ENCODE measurements around the gene GHRHR.
A peak's percentile ranks its signal among the peaks of the same experiment; 100 is the strongest.

GHRHR gene

DNA sequence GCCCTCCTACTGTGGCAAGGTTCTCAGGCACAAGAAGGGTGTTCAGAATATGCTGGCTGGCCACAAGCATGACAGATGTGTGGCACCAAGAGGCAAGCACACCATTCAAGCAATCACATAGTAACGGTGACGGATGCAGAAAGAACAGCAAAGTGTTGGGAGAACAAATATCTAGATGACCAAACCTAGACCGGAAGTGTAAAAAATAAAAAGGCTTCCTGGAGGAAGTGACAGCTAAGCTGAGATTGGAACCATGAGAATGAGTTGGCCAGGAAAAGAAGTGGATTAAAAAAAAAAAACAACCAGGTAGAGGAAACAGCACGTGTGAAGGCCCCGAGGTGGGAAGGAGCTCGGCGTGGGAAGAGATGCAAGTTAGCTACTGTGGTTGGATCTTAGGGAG, 22.0 kb downstream of the GHRHR start:
- DNase-seq (ENCODE audit: low spot score) = no peak

DNA sequence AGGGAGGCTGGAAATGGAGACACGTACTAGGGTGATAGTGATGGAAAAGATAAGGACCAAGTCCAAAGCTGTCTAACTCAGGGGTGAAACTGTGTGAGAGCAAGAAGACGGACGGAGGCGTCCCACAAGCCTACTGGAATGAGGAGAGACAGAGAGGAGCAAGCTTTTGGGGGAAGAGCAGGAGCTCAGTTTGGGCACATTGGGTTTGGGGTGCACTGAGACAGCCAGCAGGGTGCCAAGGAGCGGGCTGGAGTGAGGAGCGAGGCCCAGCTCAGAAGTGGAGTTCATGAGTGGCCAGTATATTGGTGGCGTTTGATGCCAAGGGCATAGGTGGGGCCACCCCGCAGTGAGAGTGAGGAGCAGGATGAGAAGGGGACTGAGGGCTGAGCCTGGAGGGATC, 22.6 kb downstream of the GHRHR start:
- no peak for DNase-seq (ENCODE audit: low spot score)

DNA sequence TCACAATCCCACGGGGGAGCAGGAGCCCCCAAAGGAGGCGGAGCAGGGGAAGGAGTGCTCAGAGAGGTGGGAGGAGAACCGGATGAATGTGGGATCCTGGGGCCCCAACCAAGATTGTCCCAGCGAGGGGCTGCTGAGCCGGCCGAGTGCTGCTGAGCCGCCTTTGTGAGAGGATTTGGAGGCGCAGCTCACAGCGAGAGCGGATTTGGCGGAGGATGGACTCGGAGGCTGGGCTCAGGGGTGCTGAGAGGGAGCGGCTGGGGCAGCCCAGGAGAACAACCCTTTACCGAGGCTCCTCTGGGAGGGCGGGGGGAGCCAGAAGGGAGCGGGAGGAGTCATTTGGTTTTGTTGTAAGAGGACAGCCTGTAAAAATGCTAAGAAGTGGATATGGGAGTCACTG, 23.0 kb downstream of the GHRHR start:
- no peak for DNase-seq (ENCODE audit: low spot score)

DNA sequence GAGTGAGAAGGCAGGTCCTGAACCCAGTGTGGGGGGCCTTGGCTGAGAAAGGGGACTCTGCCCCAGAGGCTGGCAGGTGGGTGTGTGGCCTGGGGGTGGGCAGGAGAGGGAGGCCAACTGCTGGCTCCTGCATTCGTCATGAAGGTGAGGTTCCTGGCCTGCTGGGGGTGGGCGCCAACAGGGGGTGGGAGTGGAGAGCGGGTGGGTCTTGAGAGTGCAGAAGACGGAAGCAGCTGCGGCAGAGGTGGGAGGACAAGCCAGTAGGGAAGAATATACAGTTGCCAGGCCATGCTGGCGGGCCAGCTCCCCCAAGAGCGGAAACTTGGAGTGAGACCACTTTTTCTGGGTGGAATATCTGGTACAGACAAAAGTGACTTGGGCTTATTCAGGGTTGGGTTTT, 23.4 kb downstream of the GHRHR start:
- DNase-seq (ENCODE audit: low spot score) = no peak

DNA sequence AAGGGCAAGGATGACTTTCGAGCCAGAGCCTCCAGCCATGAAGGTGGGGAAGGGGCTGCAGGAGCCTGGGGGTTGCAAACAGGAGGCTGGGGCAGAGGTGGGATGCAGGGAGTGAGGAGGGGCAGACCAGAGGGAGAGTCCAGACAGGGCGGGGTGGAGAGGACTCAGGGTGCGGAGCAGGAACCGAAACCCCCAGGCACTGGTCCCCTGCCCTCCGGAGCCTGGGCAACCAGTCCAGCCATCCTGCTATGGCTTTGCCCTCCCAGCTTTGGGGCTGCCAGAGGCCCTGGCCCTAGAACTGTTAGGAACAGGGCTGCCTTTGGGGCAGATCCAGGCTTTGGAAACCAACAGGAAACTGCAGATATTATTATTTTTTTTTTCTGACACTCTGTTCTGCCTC, 24.2 kb downstream of the GHRHR start:
- no peak for DNase-seq (ENCODE audit: low spot score)

DNA sequence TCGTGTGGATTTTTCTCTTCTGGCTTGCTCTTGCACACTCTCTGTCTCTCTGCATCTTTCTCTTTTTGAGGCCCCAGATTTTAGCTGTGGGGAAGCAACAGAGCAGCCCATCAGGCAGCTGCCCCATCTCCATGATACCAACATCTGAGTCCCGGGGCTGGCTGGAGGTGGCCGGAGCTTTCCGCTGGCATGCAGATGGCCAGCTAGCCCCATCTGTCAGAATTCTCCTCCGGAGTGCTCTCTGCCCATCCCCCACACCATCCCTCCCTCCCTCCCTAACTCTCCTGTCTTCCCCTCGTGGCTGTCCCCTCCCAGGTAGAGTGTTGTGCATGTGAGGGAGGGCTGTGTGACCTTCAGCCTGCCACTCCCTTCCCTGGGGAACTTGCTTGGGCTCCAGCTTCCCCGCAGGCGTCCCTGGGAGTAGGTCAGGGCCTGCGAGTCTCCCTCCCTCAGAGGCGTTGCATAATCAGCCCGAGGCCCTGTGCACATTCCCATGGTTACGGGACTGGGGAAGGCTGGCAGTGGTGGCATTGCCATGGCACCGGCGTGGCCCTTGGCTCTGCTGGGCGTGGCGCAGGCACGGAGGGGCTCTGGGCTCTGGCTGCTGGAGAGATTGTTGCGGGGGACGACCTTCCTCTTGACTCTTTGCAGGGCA, 24.7 kb downstream of the GHRHR start:
- peak; percentile 80 for DNase-seq (ENCODE audit: low spot score)

DNA sequence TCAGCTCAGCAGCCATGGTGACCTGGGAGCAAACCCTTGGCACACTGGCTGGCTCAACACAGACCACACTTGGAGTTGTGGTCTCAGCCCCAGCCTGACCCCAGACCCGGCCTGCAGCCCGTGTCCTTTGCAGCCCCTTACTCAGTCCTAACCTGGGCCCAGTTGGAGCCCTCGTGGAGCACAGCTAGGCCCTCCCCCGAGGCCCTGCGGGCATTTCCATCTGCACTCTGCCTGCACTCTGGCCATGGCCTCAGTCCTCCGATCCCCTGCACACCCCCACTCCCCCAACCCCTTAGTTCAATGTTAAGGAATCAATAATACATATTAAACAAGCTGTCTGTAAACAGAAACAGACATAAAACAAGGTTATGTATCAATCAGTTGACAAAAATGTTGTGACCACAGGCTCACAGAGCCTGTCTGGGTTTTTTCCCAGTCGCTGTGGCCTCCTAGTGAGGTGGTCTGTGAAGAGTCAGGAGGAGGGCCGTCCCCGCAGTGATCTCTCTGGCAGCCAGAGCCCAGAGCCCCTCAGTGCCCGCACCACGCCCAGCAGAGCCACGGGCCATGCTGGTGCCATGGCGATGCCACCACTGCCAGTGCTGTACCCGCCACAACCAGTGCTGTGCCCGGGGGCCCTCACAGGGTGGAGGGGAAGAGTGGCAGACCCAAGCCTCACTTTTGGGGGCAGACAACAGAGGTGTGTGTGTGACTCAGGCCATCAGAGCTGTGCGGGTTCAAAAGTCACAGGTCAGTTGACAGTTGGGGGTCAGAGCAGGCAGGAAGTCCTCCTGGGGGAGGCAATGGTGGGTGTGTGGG, 25.5 kb downstream of the GHRHR start:
- no peak for DNase-seq (ENCODE audit: low spot score)

DNA sequence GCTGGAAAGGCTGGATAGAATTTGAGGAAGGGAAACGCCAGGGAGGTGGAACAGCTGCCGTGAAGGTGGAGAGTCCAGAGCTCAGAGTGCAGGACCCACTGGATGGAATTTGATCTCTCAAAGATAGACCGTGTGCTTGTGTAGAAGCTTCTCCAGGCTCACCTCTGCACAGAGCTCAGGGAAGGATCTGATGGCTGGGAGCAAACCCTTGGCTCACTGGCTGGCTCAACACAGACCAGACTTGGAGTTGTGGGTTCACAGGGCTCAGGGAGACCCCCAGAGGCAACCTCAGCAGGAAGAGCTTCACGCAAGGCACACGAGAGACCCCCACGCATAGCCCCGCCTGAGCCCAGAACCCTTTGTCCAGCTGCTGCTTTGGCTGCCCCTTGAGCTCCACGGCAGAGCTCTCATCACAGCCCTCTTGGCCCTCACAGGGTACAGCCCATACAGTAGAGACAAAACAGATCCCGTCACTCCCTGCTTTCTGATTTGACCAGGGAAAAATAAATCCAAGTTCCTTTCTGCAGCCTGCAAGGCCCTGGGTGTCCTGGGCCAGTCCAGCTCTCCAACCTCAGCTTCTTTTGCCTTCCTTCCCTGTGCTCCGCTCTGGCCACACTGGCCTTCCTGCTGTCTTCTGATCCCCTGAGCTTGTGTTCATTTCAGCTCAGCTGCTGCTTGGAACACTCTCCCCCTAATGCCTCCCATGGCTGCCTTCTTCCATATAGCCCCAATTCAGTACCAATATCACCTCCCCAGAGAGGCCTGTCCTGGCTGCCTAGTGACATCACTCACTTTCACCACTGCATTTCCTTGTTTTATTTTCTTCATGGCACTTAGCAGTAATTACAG, 26.3 kb downstream of the GHRHR start:
- no peak for DNase-seq (ENCODE audit: low spot score)

DNA sequence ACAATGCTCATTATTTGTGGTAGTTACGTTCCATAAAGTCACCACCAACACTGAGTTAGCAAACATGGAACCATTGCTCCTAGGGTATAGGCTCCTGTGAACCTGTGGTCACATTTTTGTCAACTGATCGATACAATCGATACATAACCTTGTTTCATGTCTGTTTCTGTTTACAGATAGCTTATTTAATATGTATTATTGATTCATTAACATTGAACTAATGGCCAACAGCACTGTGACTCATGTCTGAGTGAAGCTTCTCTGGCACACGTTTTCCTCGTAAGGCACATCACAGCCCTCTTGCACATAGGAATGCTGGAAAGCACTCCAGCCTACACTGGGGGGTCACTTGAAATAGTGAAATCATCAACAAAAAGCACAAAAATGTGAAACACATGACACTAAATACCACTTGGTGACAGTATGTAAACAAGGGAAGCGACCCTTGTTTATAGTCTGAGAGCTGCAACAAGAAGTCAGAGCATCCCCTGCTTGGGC, 27.0 kb downstream of the GHRHR start:
- no peak for DNase-seq (ENCODE audit: low spot score)

DNA sequence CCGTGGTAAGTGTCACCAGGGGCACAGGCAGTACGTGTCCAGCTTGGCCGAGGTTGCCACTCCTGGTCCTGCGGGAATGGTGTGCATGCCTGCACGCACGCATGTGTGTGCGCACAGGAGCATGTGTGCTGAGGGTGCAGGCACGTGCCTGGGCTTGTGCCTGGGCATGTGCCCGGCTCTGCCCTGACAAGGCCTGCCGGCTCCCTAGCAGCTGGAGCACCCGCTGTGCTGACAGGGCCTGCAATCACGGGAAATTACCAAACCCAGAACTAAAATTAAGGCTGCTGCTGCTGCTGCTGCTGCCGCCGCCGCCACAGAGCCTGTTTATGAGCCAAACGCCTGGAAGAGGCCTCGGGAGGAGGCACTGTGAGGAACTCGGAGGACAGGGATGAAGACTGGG, 28.7 kb downstream of the GHRHR start:
- no peak for DNase-seq (ENCODE audit: low spot score)

DNA sequence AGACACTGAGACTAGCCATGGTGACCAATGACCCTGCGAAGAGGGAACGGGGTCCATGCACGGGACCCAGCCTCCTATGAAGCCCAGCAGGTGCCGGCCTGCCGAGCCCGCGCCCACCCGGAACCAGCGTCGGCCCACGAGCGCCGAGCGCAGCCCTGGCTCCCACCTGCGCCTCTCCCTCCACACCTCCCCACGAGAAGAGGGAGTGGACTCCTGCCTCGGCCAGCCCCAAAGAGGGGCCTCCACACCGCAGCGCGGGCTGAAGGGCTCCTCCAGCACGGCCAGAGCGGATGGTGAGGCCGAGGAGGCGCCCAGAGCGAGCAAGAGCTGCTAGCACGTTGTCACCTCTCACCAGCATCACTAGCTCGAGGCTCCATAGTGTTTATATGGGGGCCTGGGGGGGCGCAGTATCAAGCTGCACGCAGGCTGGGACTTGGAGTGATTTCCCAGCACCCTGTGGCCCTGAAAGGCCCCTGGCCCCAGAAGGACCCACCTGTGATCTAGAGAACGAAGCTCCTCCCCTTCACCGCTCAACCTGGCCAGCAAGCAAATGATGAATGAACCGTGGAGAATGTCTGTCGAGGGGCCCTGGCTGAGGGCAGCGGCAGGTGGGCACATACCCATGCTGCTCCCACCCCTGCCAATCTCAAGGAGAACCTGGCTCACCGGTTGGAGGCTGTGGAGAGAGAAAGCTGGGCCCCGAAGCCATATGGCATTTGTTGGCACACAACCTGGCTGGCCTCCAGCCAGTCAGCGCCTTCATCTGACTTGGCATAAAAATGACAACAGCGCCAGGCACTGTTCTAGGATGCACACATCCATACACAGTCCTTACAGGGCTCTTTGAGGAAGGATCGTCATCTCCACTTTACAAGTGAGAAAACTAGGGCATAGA, 30.7 kb downstream of the GHRHR start:
- no peak for DNase-seq (ENCODE audit: low spot score)

DNA sequence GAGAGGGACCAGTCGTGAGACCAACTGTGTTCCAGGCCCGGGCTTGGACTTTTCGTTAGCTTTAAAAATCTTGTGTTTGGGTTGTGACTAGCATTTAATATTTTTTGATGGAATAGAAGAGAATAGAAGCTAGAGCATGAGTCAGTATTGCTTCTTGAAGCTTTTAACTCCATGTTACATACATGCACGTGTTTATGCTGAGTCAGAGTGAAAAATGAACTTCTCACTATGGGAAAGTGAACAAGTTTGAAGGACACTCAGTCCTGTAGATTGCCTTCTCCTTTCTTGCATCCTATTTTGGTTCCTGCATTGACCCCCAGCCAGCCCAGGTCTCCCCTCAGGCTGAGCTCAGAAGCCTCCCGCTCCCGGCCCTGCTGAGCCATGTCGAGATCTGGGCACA, 31.8 kb downstream of the GHRHR start:
- no peak for DNase-seq (ENCODE audit: low spot score)

DNA sequence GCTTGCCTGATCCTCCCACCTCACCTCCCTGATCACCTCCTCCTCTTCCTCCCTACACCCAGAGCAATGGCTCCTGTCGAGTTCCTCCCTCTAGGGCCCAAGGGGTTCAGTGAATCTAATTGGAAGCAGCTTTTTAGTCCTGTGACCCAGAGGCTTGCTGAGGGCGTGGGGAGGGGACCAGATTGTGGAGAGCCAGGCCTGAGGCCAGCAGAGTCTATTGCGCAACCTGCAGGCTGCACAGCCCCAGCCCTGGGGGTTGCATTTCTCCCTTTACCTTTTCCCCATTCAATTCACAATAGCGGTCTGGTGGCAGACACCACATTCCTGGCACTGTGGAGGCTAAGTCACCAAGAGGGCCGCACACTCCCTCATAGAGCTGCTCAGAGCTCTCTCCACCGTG, 32.5 kb downstream of the GHRHR start:
- DNase-seq (ENCODE audit: low spot score) = no peak

DNA sequence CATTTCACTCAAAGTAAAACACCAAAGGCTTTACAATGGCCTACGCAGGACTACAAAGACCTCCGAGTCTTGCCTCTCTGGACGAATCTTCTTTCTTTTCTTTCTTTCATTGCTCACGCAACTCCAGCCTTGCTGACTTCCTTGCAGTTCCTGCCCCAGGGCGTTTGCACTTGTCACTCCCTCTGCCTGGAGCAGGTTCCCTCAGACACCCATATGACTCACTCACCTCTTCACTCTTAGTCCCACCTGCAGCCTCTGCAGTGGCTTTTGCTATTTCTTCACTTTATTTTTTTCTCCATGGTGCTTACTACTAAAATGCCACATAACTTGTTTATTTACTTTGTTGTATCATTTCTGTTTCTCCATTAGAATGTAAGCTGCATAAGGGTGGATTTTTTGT, 33.1 kb downstream of the GHRHR start:
- DNase-seq (ENCODE audit: low spot score) = no peak

DNA sequence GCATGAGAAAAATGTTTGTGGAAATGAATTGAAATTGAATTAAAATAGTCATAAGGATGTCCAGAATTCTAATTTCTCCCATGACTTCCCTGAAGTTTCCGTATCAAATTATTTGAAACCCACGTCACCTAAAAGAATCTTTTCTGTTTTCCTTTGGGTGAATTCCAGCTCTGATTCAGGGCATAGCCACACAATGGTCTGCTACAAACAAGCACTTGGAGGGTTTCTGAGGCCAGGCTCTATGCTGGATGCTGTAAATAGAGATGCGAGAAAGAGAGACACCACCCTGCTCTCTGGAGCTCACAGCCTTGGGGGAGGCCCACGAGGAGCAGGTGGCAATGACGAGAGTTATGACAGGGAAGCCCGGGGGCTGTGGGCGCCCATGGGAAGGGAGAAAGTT, 33.6 kb downstream of the GHRHR start:
- DNase-seq (ENCODE audit: low spot score) = peak; percentile 49

DNA sequence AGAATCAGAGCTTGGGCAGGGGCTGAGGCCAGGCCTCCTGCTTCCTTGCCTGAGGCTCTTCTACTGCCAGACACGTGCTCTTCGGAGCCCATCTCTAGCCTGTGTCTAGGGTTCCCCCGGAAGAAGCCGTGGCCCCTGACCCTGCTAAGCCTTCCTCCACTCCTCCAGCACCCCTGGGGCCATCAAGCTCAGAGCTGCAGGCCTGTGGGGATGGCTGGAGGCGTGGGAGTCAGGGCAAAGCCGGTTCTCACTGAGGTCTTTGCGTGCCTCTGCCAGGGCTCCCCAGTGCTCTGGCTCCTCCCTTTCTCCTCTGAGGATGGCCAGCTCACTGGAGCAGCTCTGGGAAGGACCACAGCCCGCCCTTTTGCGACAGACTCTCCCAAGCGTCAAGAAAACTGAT, 34.4 kb downstream of the GHRHR start:
- DNase-seq (ENCODE audit: low spot score) = no peak

DNA sequence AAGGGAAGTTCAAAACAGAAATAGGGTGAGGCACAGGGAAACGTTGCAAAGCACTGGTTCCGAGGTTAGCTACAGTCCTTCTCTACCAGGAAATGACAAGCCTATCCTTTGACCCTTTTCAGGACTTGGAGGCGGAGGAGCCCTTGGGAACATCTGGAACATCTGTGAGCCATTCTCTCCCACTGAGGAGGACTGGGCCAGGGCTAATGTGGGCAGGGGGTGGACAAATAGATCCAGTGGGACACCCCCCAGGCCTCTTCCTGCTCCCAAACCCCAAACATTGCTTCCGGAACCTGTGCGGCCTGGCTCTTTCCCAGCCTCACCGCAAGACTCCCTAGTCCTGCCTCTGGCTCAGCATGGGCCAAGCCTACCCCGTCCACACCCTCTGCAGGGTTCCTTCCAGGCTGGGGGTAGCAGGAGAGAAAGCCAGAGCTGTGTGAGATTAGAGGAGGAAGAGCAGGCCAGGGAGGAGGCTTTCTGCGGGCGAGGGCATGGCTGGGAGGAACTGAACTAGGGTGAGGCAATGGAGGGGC, 36.5 kb downstream of the GHRHR start:
- no peak for DNase-seq (ENCODE audit: low spot score)

DNA sequence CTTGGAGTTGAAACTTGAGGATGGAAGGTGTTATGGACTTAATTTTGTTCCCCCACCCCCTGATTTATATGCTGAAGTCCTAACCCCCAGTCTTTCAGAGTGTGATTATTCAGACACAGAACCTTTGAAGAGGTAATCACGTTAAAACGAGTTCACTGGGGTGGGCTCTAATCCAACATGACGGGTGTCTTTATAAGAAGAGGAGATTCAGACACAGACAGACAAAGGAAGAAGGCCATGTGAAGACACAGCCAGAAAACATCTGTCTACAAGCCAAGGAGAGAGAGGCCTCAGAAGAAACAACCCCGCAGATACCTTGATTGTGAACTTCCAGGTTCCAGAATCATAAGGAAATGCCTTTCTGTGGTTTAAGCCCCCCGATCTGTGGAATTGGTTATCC, 37.0 kb downstream of the GHRHR start:
- no peak for DNase-seq (ENCODE audit: low spot score)

DNA sequence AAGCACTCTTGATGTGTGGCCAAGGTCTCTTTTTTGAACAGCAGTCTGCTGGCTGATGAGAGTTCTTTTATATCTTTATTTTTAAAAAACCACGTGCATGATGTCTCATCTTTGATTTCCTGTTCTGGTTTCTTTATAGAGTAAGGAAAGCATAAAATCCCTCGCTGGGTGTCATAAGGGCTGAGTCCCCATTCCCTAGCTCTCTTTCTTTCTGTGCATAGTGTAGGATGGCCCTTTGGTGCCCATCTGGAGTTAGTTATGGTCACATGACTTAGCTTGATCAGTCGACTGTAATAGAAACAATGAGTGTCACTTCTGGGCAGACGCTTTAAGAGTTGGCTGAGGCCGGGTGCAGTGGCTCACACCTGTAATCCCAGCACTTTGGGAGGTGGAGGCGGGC, 38.5 kb downstream of the GHRHR start:
- peak; percentile 75 for DNase-seq (ENCODE audit: low spot score)

DNA sequence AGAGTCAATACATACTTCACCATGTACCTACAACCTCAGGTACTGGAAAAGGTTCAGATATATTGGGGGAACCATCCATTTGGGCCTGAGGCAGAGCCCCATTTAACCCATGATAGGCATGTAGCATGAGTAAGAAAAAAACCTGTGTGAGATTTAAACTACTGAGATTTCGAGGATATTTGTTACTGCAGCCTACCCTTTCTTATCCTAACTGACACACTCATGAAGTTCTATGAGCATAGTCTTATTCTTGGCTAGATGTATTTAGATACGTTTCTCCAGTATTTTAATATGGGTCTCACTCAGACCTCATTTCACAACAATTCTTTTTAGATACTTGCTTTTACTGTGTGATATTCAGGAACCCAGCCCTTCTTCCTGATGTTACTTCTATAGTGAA, 39.3 kb downstream of the GHRHR start:
- no peak for DNase-seq (ENCODE audit: low spot score)

DNA sequence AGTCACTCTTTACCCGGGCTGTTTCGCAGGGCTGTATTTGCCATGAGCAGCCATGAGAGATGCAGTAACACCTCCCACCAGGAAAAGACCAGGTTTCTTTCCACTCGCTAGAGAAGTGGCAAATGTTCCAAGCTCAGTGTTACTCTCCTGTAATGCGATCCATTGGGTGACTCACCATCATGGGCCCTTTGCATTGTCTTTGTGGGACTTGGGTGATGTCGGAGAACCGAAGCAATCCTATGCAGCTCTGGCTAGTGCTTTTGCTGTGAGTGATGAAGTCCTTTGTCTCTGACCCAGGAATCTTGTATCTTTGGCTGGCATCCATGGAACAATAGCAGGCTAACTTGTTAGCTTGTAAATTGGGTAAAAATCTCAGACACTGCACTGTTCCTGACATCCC, 40.0 kb downstream of the GHRHR start:
- DNase-seq (ENCODE audit: low spot score) = no peak

DNA sequence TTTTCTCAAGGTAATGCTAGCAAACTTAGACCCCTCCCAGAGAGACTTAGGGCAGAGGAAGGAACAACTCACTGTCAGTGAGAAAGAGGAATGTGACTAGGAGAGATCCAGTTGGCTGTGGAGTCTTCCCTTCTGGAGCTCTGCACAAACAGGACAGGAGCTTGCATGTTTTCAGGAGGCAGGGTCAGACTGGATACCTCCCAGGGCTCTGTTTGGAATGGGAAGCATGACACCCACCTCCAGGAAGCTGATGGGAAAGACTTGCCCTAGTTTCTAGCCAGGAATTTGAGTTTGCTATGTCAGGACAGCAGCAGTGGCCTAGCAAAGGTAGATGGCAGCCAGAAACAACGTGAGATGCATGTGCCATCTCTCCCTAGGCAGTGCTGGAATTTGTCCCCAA, 40.6 kb downstream of the GHRHR start:
- no peak for DNase-seq (ENCODE audit: low spot score)

All from AG08395 (cell line).